ENCODE measurements around the gene PCNT.

PCNT gene

DNA sequence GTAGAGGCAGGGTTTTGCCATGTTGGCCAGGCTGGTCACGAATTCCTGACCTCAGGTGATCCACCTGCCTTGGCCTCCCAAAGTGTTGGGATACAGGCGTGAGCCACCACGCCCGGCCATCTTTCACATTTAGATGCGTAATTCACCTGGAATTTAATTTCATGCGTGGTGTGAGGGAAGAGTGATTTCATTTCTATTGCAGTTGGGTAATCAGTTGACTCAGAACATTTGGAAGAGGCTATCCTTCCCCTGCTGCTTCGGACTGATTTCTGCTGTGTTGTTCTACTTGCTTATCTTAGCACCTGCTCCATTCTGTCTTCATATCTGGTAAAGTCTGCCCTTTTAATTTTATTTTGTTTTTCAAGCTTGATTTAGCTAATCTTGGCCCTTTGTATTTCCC is 153.8 kb downstream of the PCNT start:
- Mint-ChIP-seq H3K9me3 (no peaks in the 10 kb centered on the region), H3K27ac (no peak overlapping the region), H3K4me3 (no peak overlapping the region), H3K36me3 (peaks cover 14% of the 10 kb centered on the region), H3K4me1 (peaks cover 40% of the 10 kb centered on the region)
- no peak for ATAC-seq
- DNase-seq (ENCODE audit: low spot score in 2 of 2), result no peak

DNA sequence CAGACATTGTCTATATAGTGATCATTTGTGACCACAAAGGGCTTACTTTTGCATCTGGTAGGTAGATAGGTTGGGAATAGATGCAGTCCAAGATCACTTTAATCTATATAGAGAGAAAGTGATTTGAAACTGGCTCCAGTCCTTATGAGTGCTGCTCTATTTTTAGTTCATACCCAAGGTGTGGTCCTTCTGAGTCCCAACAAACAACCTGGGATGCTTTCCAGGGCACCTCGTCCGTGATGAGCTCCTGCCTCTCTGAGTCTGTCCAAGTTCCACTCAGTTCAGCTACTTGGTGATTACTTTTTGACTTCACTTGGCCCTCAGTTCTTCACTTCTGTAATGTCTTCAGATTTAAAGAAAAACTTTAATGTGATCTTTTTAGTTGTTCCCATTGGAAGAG is 155.0 kb downstream of the PCNT start:
- Mint-ChIP-seq H3K4me1 (peaks cover 48% of the 10 kb centered on the region), H3K4me3 (no peak overlapping the region), H3K27ac (no peak overlapping the region), H3K9me3 (no peaks in the 10 kb centered on the region), H3K36me3 (peaks cover 14% of the 10 kb centered on the region)
- ATAC-seq (no peak), DNase-seq (ENCODE audit: low spot score in 2 of 2) (no peak)

- Mint-ChIP-seq H3K9me3 (no peaks in the 10 kb centered on the region), H3K27ac (peak overlapping the region; percentile 8), H3K4me1 (peaks cover 43% of the 10 kb centered on the region), H3K4me3 (no peak overlapping the region), H3K36me3 (peaks cover 20% of the 10 kb centered on the region)
- ATAC-seq (no peak), DNase-seq (ENCODE audit: low spot score in 2 of 2) (no peak)
These were observed 156.5 kb downstream of the PCNT start for GRCh38 chr21:46480466-46480865.

DNA sequence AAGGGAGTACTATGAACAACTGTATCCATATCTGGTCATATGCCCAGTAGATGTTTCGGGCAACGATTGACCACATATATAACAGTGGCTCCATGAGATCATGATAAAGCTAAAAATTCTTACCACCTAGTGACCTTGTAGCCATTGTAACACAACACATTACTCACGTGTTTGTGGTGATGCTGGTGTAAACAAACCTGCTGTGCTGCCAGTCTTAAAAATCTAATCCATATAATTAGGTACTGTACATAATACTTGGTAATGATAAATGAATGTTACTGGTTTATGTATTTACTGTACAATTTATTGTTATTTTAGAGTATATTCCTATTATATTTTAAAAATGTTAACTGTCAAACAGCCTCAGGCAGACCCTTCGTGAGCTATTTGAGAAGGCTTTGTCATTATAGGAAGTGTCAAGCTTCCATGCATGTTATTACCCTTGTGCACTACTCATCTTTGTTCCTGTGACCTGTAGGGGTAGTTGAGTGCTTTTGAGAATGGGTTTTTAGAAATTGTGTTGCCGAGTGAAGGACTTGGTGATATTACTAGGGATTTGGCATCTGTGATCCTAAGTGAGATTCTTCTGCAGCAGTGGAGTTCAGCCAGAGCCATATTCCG is 158.4 kb downstream of the PCNT start:
- no peak for DNase-seq (ENCODE audit: low spot score in 2 of 2)
- peaks cover 31% of the 10 kb centered on the region for H3K4me1 Mint-ChIP-seq
- no peak overlapping the region for H3K27ac Mint-ChIP-seq
- H3K4me3 Mint-ChIP-seq, result no peak overlapping the region
- no peak for ATAC-seq
- H3K36me3 Mint-ChIP-seq, result peaks cover 28% of the 10 kb centered on the region
- H3K9me3 Mint-ChIP-seq, result no peaks in the 10 kb centered on the region

GRCh38 chr21:46482846-46483231 is 158.9 kb downstream of the PCNT start:
- DNase-seq (ENCODE audit: low spot score in 2 of 2) (no peak), ATAC-seq (no peak)
- Mint-ChIP-seq H3K36me3 (peaks cover 25% of the 10 kb centered on the region), H3K27ac (peak overlapping the region; percentile 78), H3K4me1 (peaks cover 33% of the 10 kb centered on the region), H3K4me3 (peak overlapping the region; percentile 36), H3K9me3 (no peaks in the 10 kb centered on the region)

DNA sequence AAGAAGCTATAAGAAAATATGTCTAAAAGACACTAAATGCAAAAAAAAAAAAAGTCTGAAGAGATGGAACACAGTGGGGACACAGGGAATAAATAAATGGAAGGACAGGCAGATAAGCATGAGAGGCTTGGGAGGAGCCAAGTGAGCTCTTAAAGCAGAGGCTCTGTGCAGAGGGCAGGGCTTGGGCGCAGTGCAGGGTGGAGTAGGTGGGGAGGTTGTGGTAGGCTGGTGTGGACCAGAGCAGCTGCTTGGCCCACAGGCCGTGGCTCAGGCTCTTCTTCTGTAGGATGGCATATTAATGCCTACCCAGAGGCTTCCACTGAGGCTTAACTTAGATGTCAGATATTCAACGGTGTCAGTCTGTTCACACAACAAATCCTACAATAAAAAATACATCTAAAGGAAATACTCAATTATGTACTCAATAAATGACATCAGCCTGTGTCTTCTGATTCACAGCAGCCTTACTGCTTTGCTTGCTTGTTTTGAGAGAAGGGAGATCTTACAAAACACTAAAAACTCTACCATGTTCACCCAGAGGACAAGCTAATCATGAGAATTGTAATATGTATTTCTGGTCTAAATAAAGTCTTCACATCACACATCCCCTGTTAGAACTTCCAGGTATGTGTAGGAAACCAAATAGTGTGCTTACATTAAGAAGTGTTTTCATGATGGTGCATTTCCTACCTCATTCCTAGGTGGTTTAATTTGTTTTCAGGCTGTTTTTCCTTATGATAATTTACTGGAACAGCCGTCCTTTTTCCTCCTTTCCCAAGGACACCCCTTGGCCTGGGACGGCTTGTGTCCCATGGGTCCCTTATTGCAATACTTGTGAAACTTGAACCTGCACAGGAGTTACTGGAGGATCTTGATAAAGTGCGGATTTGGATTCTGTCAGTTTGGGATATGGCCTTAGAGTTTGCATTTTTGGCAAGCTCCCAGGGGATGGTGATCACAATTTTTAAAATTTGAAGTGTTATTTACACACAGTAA is 159.6 kb downstream of the PCNT start:
- DNase-seq (ENCODE audit: low spot score in 2 of 2) (peak in 1 of 2 donors; percentile 64), ATAC-seq (peak; percentile 93)
- H3K36me3 Mint-ChIP-seq, result peaks cover 23% of the 10 kb centered on the region
- H3K4me3 Mint-ChIP-seq, result peak overlapping the region; percentile 36
- no peaks in the 10 kb centered on the region for H3K9me3 Mint-ChIP-seq
- peaks cover 40% of the 10 kb centered on the region for H3K4me1 Mint-ChIP-seq
- H3K27ac Mint-ChIP-seq, result peak overlapping the region; percentile 78

DNA sequence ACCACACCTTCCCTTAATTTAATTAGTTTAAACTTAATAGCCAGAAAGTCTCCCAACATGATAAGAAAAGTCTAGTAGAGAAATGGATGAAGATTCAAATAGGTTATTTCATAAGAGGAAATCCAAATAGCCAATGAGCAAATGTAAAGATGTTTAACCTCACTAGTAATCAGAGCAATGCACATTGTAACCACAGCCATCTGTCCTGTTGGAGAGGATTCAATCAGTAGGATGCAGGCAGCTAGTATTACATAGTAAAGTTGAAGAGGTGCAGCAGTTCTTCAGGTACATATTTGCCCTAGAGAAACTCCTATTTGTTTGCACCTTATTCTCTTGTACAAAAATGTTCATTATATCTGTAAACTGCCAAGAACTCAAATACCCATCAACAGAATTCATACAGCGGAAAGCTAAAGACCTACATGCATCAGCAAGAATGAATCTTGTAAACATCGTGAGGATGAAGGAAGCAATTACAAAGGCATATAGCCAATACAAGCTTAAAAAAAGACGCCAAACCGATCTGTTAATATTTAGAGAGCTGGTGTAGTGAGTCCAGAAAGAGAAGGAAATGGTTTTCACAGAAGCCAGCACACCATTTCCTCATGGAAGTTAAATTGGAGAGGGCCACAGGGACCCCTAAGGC is 162.6 kb downstream of the PCNT start:
- peaks cover 38% of the 10 kb centered on the region for H3K36me3 Mint-ChIP-seq
- peak overlapping the region; percentile 60 for H3K27ac Mint-ChIP-seq
- no peak overlapping the region for H3K4me3 Mint-ChIP-seq
- peaks cover 34% of the 10 kb centered on the region for H3K4me1 Mint-ChIP-seq
- H3K9me3 Mint-ChIP-seq, result no peaks in the 10 kb centered on the region
- no peak for DNase-seq (ENCODE audit: low spot score in 2 of 2)
- no peak for ATAC-seq

DNA sequence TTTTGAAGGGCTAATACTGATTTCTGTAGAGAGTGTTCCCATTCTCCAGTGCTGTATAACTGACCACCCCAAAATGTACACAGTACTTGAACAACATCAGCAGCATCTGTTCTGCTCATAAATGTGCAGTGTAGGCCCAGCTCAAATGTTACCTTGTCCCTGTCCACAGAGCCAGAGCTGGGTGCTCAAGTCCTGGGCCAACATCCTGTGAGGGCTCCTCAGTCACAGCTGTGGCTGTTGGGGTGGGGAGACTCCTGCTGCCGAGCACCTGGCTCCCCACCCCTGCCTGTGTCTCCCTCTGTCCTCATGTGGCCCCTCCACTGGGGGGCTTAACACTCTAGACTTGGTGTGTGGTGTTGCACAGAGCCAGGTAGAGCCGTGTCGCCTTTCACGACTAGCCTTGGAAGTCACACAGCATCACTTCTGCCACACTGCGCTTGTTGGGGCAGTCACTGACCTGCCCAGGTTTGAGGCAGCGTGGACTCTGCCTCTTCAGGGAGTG is 165.3 kb downstream of the PCNT start:
- no peak overlapping the region for H3K4me3 Mint-ChIP-seq
- no peaks in the 10 kb centered on the region for H3K9me3 Mint-ChIP-seq
- no peak for DNase-seq (ENCODE audit: low spot score in 2 of 2)
- peaks cover 64% of the 10 kb centered on the region for H3K36me3 Mint-ChIP-seq
- no peak for ATAC-seq
- peak overlapping the region; percentile 67 for H3K27ac Mint-ChIP-seq
- peaks cover 17% of the 10 kb centered on the region for H3K4me1 Mint-ChIP-seq

GRCh38 chr21:46489800-46490199 is 165.8 kb downstream of the PCNT start:
- H3K27ac Mint-ChIP-seq, result no peak overlapping the region

DNA sequence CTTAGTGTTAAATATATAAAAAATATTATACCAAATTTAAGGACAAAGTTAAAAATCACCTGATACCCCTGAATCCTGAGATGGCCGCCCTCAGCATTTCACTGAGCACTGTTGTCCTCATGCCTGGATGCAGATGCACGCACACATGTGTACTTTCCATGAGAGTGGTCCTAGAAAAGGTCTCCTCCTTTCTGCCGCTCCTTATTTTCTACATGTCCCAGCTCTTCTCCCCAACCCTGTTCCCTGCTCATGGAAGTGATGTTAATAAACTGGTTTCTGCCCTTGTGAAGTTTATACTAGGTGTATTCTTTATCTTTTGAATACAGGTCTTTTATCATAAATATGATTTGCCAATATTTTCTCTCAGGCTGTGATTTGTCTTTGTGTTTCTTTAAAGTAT is 167.6 kb downstream of the PCNT start:
- H3K27ac Mint-ChIP-seq, result no peak overlapping the region
- H3K36me3 Mint-ChIP-seq, result peaks cover 74% of the 10 kb centered on the region
- no peaks in the 10 kb centered on the region for H3K9me3 Mint-ChIP-seq
- DNase-seq (ENCODE audit: low spot score in 2 of 2), result no peak
- H3K4me1 Mint-ChIP-seq, result peaks cover 22% of the 10 kb centered on the region
- no peak for ATAC-seq
- no peak overlapping the region for H3K4me3 Mint-ChIP-seq

More at GRCh38 chr21:46489800-46490199, 165.8 kb downstream of the PCNT start:
- Mint-ChIP-seq H3K36me3 (peaks cover 70% of the 10 kb centered on the region), H3K4me1 (peaks cover 14% of the 10 kb centered on the region), H3K9me3 (no peaks in the 10 kb centered on the region), H3K4me3 (no peak overlapping the region)
- ATAC-seq (no peak), DNase-seq (ENCODE audit: low spot score in 2 of 2) (no peak)

DNA sequence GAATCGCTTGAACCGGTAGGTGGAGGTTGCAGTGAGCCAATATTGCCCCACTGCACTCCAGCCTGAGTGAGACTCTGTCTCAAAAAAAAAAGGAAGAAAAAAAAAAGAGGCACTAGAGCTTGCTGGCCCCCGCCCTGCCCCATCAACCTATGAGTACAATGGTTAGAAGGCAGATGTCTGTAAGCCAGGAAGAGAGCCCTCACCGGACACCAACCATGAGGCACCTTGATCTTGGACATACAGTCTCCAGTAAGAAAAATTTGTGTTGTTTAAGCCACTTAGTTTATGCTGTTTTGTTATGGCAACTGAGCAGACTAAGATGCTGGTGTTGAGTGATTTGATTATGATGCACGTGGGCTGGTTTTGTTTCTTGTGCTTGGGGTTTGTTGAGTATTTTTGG is 168.9 kb downstream of the PCNT start:
- H3K36me3 Mint-ChIP-seq, result peaks cover 78% of the 10 kb centered on the region
- ATAC-seq, result no peak
- no peak overlapping the region for H3K27ac Mint-ChIP-seq

DNA sequence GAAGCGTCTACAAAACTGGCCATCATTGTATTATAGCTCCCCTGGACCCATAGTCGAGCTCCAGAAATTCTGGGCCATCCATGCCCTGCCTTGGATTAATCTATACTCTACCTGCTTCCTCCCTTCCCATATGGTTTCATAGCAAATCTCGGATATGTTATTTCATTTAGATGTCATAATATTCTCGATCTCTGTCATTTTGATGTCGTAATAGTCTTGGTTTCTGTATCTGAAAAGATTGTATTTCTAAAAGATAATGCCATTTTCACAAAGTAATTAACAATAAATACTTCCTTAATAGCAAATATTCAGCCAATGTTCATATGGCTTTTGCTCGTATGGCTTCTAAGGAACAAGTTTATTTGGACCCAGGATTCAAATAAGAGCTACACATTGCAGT is 169.9 kb downstream of the PCNT start:
- Mint-ChIP-seq H3K9me3 (no peaks in the 10 kb centered on the region), H3K4me1 (peaks cover 23% of the 10 kb centered on the region), H3K27ac (peak overlapping the region; percentile 94), H3K4me3 (no peak overlapping the region), H3K36me3 (peaks cover 88% of the 10 kb centered on the region)
- DNase-seq (ENCODE audit: low spot score in 2 of 2), result no peak
- no peak for ATAC-seq

More for the DNA sequence above, 168.9 kb downstream of the PCNT start:
- no peak overlapping the region for H3K4me3 Mint-ChIP-seq
- DNase-seq (ENCODE audit: low spot score in 2 of 2), result no peak
- no peaks in the 10 kb centered on the region for H3K9me3 Mint-ChIP-seq
- peaks cover 19% of the 10 kb centered on the region for H3K4me1 Mint-ChIP-seq

Data from stimulated activated effector memory CD8-positive, alpha-beta T cell treated with anti-CD3 and anti-CD28 coated beads, Interleukin-12 subunit alpha, Interleukin-12 subunit beta, amount 100 ng/mL, for 72 hours (primary cell).